OCI-LY3 (cell line): Measurements from ENCODE around the gene INPP5F.

Experiments
- H2AFZ ChIP-seq: fragments of 200-600, 300-600 bp; shearing (Covaris generic); 2 replicates; pipeline ENCODE4 v1.6.0; 2014; ENCODE audit warnings: antibody characterized with exemption, low read depth, low read length
- H3K27ac ChIP-seq: fragments of 200-600, 300-600 bp; sonication (generic); 2 replicates; pipeline ENCODE4 v1.5.1; 2014; ENCODE audit warnings: mild to moderate bottlenecking, low read length, moderate library complexity, mixed read lengths
- H3K27me3 ChIP-seq: fragments of 200-600, 300-600 bp; sonication (generic); 2 replicates; pipeline ENCODE4 v1.6.1; 2014; ENCODE audit warnings: low read depth, low read length, mixed read lengths
- H3K36me3 ChIP-seq: fragments of 200-600, 300-600 bp; sonication (generic); replicated peaks from 2 replicates; pipeline ENCODE3; 2014; ENCODE audit warnings: low read depth, low read length, mixed read lengths
- H3K4me1 ChIP-seq: fragments of 300-600, 200-600 bp; sonication (generic); 2 replicates; pipeline ENCODE4 v1.6.1; 2014; ENCODE audit warnings: low read length, mixed read lengths
- H3K4me2 ChIP-seq: fragments of 200-600, 300-600 bp; sonication (generic); 2 replicates; pipeline ENCODE4 v1.6.1; 2014; ENCODE audit warnings: low read length, mixed read lengths
- H3K4me3 ChIP-seq: fragments of 300-600, 200-600 bp; sonication (generic); 2 replicates; pipeline ENCODE4 v1.5.1; 2014; ENCODE audit warnings: antibody characterized with exemption, mild to moderate bottlenecking, low read length, moderate library complexity
- H3K79me2 ChIP-seq: fragments of 300-600, 200-600 bp; shearing (Covaris generic); 2 replicates; pipeline ENCODE4 v1.6.1; 2014; ENCODE audit warnings: mild to moderate bottlenecking, low read length, mixed read lengths
- H3K9ac ChIP-seq: fragments of 300-600, 200-600 bp; shearing (Covaris generic); 2 replicates; pipeline ENCODE4 v1.6.0; 2014; ENCODE audit warnings: mild to moderate bottlenecking, low read length, moderate library complexity
- H3K9me3 ChIP-seq: fragments of 200-600, 300-600 bp; shearing (Covaris generic); 2 replicates; pipeline ENCODE4 v1.6.1; 2014; ENCODE audit warnings: low read length, mixed read lengths; ENCODE audit not compliant: insufficient read depth
- H4K20me1 ChIP-seq: fragments of 200-600, 300-600 bp; sonication (generic); 2 replicates; pipeline ENCODE4 v1.6.1; 2016; ENCODE audit warnings: low read length, mixed read lengths; ENCODE audit not compliant: insufficient read depth
- CTCF ChIP-seq: fragments of 200-600, 300-600 bp; sonication (generic); IDR thresholded peaks from 2 replicates; pipeline ENCODE4 v1.5.1; 2014; ENCODE audit warnings: antibody characterized with exemption, low read length, low read depth
- EZH2phosphoT487 ChIP-seq: fragments of 200-600 bp; shearing (Covaris generic); IDR thresholded peaks from 2 replicates; pipeline ENCODE4 v1.6.1; 2018; ENCODE audit warnings: antibody characterized with exemption, mixed run types, low read depth

INPP5F gene

GRCh38 chr10:119777686-119778085 is 51.8 kb downstream of the INPP5F start:
- no peak overlapping the region for H3K27ac ChIP-seq
- H2AFZ ChIP-seq: no peak overlapping the region
- H3K4me1 ChIP-seq: no peaks in the 10 kb centered on the region
- H4K20me1 ChIP-seq: peaks cover 3% of the 10 kb centered on the region; the same call in 1 of the 2 replicates
- no peak overlapping the region for H3K4me2 ChIP-seq
- no peaks in the 10 kb centered on the region for H3K9me3 ChIP-seq
- H3K36me3 ChIP-seq: no peaks in the 10 kb centered on the region
- H3K79me2 ChIP-seq: no peaks in the 10 kb centered on the region
- no peaks in the 10 kb centered on the region for H3K27me3 ChIP-seq
- TF ChIP-seq CTCF (no peak), EZH2phosphoT487 (no peak)
- no peak overlapping the region for H3K9ac ChIP-seq
- H3K4me3 ChIP-seq: no peak overlapping the region

- Histone ChIP-seq H3K36me3 (no peaks in the 10 kb centered on the region), H3K27me3 (no peaks in the 10 kb centered on the region), H3K9ac (no peak overlapping the region), H3K79me2 (no peaks in the 10 kb centered on the region), H3K4me1 (peaks cover 9% of the 10 kb centered on the region), H2AFZ (no peak overlapping the region), H3K4me3 (no peak overlapping the region), H3K4me2 (no peak overlapping the region), H3K9me3 (no peaks in the 10 kb centered on the region), H3K27ac (no peak overlapping the region), H4K20me1 (peaks cover 3% of the 10 kb centered on the region; the same call in 1 of the 2 replicates)
- TF ChIP-seq EZH2phosphoT487 (no peak), CTCF (no peak)
These were observed 53.1 kb downstream of the INPP5F start for GRCh38 chr10:119778776-119779445.

DNA sequence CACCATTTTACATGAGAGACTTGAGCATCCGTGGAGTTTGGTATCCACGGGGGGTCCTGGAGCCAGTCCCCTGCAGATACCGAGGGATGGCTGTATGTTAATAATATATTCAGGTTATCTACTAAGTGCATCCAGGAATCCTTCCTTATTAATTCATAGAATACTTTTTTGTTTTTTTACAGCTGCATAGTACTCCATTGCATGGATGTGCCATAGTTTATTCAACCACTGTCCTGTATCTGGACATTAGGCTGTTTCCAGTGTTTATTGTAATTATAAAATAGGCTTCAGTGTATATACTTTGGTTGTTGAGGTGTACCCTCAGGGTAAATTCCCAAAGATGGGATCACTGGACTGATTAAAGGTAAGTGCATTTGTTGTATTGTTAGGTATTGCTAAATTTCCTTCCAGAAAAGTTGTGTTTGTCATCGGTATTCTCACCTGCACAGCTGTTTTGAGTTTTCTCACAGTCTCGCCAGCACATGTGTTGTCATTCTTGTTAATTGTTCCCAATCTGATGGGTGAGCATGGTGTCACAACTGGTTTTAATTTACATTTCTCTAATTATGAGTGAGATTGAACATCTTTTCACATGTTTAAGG is 55.1 kb downstream of the INPP5F start:
- no peak overlapping the region for H3K27ac ChIP-seq
- no peak overlapping the region for H2AFZ ChIP-seq
- no peaks in the 10 kb centered on the region for H3K27me3 ChIP-seq
- H3K9ac ChIP-seq: no peak overlapping the region
- no peaks in the 10 kb centered on the region for H3K9me3 ChIP-seq
- peaks cover 3% of the 10 kb centered on the region; the same call in 1 of the 2 replicates for H4K20me1 ChIP-seq
- no peaks in the 10 kb centered on the region for H3K79me2 ChIP-seq
- no peak for TF ChIP-seq EZH2phosphoT487
- no peak for TF ChIP-seq CTCF
- no peaks in the 10 kb centered on the region for H3K36me3 ChIP-seq
- no peak overlapping the region for H3K4me3 ChIP-seq
- H3K4me1 ChIP-seq: peaks cover 20% of the 10 kb centered on the region
- no peak overlapping the region for H3K4me2 ChIP-seq

- H3K9ac ChIP-seq: no peak overlapping the region
- no peaks in the 10 kb centered on the region for H3K36me3 ChIP-seq
- no peaks in the 10 kb centered on the region for H3K9me3 ChIP-seq
- H3K79me2 ChIP-seq: no peaks in the 10 kb centered on the region
- peaks cover 20% of the 10 kb centered on the region for H3K4me1 ChIP-seq
- peaks cover 3% of the 10 kb centered on the region; the same call in 1 of the 2 replicates for H4K20me1 ChIP-seq
- TF ChIP-seq CTCF: no peak
- TF ChIP-seq EZH2phosphoT487: no peak
- H3K4me3 ChIP-seq: no peak overlapping the region
- no peak overlapping the region for H3K4me2 ChIP-seq
- H3K27me3 ChIP-seq: no peaks in the 10 kb centered on the region
- H2AFZ ChIP-seq: no peak overlapping the region
- no peak overlapping the region for H3K27ac ChIP-seq
These were observed 55.6 kb downstream of the INPP5F start for GRCh38 chr10:119781498-119781897.
